ENCODE measurements around the gene BOLA2.
"Not testable (repeated sequence)": the region's sequence is repeated elsewhere in the genome, so short reads cannot be mapped to it uniquely, and the experiment has no call there.

DNA sequence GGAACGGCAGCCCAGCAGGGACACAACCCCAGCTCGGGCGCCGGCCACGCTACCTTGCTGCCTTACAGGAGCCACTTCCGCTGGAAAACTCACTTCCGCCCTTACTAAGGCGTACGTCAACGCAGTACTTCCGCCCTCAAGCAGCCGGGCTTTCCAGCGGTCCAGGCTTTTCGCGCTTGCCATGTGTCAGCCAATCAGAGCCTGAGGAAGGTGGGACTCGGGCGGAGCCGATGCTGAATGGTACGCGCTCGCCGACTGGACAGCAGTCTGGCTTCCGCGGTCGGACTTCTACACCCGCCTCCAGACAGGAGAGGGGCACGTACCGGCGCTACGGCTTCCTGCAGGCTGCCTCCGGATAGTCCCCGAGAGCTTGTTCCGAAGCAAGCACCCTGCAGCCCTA is at the start of gene BOLA2, which contains the start of gene SLX1B:
- TF ChIP-seq, protein P1, sequence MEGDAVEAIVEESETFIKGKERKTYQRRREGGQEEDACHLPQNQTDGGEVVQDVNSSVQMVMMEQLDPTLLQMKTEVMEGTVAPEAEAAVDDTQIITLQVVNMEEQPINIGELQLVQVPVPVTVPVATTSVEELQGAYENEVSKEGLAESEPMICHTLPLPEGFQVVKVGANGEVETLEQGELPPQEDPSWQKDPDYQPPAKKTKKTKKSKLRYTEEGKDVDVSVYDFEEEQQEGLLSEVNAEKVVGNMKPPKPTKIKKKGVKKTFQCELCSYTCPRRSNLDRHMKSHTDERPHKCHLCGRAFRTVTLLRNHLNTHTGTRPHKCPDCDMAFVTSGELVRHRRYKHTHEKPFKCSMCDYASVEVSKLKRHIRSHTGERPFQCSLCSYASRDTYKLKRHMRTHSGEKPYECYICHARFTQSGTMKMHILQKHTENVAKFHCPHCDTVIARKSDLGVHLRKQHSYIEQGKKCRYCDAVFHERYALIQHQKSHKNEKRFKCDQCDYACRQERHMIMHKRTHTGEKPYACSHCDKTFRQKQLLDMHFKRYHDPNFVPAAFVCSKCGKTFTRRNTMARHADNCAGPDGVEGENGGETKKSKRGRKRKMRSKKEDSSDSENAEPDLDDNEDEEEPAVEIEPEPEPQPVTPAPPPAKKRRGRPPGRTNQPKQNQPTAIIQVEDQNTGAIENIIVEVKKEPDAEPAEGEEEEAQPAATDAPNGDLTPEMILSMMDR (IDR thresholded peaks at IDR 0.05): not testable (repeated sequence)
- not testable (repeated sequence) for TF ChIP-seq POLR2AphosphoS5, POLR2A (IDR thresholded peaks at IDR 0.05)
